ENCODE results near the gene EIF5B.

EIF5B gene

GRCh38 chr2:99389371-99389770 lies 52.2 kb downstream of the EIF5B start:
- no peak overlapping the region for H3K4me3 ChIP-seq (ENCODE audit: low read length in 2 of 2)
- H3K4me1 ChIP-seq (ENCODE audit: control insufficient read depth in 2 of 2, insufficient read depth in 2 of 2, low read length in 2 of 2), result peaks cover 0 to 2% of the 10 kb centered on the region in 2 donors
- H3K36me3 ChIP-seq (ENCODE audit: control insufficient read depth in 2 of 2, insufficient read depth in 2 of 2, low read length in 2 of 2), result peaks cover 25 to 26% of the 10 kb centered on the region in 2 donors
- H3K9ac ChIP-seq (ENCODE audit: low read depth in 1 of 2, low read length in 2 of 2), result no peak overlapping the region
- H3K27ac ChIP-seq (ENCODE audit: low read depth in 2 of 2, low read length in 2 of 2), result no peak overlapping the region
- H3K9me3 ChIP-seq (ENCODE audit: control insufficient read depth in 2 of 2, low read length in 2 of 2), result no peaks in the 10 kb centered on the region
- H3K27me3 ChIP-seq (ENCODE audit: control insufficient read depth in 2 of 2, insufficient read depth in 2 of 2, low read length in 2 of 2), result no peaks in the 10 kb centered on the region

- H3K4me1 ChIP-seq (ENCODE audit: control insufficient read depth in 2 of 2, insufficient read depth in 2 of 2, low read length in 2 of 2), result peaks cover 0 to 2% of the 10 kb centered on the region in 2 donors
- H3K27ac ChIP-seq (ENCODE audit: low read depth in 2 of 2, low read length in 2 of 2), result no peak overlapping the region
- H3K9ac ChIP-seq (ENCODE audit: low read depth in 1 of 2, low read length in 2 of 2), result no peak overlapping the region
- peaks cover 28 to 32% of the 10 kb centered on the region in 2 donors for H3K36me3 ChIP-seq (ENCODE audit: control insufficient read depth in 2 of 2, insufficient read depth in 2 of 2, low read length in 2 of 2)
- H3K4me3 ChIP-seq (ENCODE audit: low read length in 2 of 2), result no peak overlapping the region
- no peaks in the 10 kb centered on the region for H3K9me3 ChIP-seq (ENCODE audit: control insufficient read depth in 2 of 2, low read length in 2 of 2)
- H3K27me3 ChIP-seq (ENCODE audit: control insufficient read depth in 2 of 2, insufficient read depth in 2 of 2, low read length in 2 of 2), result no peaks in the 10 kb centered on the region
Measured at GRCh38 chr2:99389946-99390345, 52.8 kb downstream of the EIF5B start.

- no peak overlapping the region for H3K4me3 ChIP-seq (ENCODE audit: low read length in 2 of 2)
- no peak overlapping the region for H3K9ac ChIP-seq (ENCODE audit: low read depth in 1 of 2, low read length in 2 of 2)
- no peak overlapping the region for H3K27ac ChIP-seq (ENCODE audit: low read depth in 2 of 2, low read length in 2 of 2)
- H3K4me1 ChIP-seq (ENCODE audit: control insufficient read depth in 2 of 2, insufficient read depth in 2 of 2, low read length in 2 of 2), result peaks cover 0 to 2% of the 10 kb centered on the region in 2 donors
- no peaks in the 10 kb centered on the region for H3K9me3 ChIP-seq (ENCODE audit: control insufficient read depth in 2 of 2, low read length in 2 of 2)
- peaks cover 72 to 73% of the 10 kb centered on the region in 2 donors for H3K36me3 ChIP-seq (ENCODE audit: control insufficient read depth in 2 of 2, insufficient read depth in 2 of 2, low read length in 2 of 2)
- no peaks in the 10 kb centered on the region for H3K27me3 ChIP-seq (ENCODE audit: control insufficient read depth in 2 of 2, insufficient read depth in 2 of 2, low read length in 2 of 2)
Measured at GRCh38 chr2:99395589-99396130, 58.5 kb downstream of the EIF5B start.

- H3K9me3 ChIP-seq (ENCODE audit: control insufficient read depth in 2 of 2, low read length in 2 of 2), result no peaks in the 10 kb centered on the region
- no peak overlapping the region for H3K9ac ChIP-seq (ENCODE audit: low read depth in 1 of 2, low read length in 2 of 2)
- H3K27me3 ChIP-seq (ENCODE audit: control insufficient read depth in 2 of 2, insufficient read depth in 2 of 2, low read length in 2 of 2), result no peaks in the 10 kb centered on the region
- peaks cover 0 to 2% of the 10 kb centered on the region in 2 donors for H3K4me1 ChIP-seq (ENCODE audit: control insufficient read depth in 2 of 2, insufficient read depth in 2 of 2, low read length in 2 of 2)
- no peak overlapping the region for H3K27ac ChIP-seq (ENCODE audit: low read depth in 2 of 2, low read length in 2 of 2)
- H3K36me3 ChIP-seq (ENCODE audit: control insufficient read depth in 2 of 2, insufficient read depth in 2 of 2, low read length in 2 of 2), result peaks cover 76% of the 10 kb centered on the region in 2 donors
- H3K4me3 ChIP-seq (ENCODE audit: low read length in 2 of 2), result no peak overlapping the region
Measured at GRCh38 chr2:99397266-99397920, 60.2 kb downstream of the EIF5B start.

GRCh38 chr2:99398303-99398702 lies 61.1 kb downstream of the EIF5B start:
- Histone ChIP-seq H3K27me3 (ENCODE audit: control insufficient read depth in 2 of 2, insufficient read depth in 2 of 2, low read length in 2 of 2) (no peaks in the 10 kb centered on the region), H3K9ac (ENCODE audit: low read depth in 1 of 2, low read length in 2 of 2) (no peak overlapping the region), H3K4me1 (ENCODE audit: control insufficient read depth in 2 of 2, insufficient read depth in 2 of 2, low read length in 2 of 2) (peaks cover 0 to 2% of the 10 kb centered on the region in 2 donors), H3K4me3 (ENCODE audit: low read length in 2 of 2) (no peak overlapping the region), H3K9me3 (ENCODE audit: control insufficient read depth in 2 of 2, low read length in 2 of 2) (no peaks in the 10 kb centered on the region), H3K27ac (ENCODE audit: low read depth in 2 of 2, low read length in 2 of 2) (no peak overlapping the region), H3K36me3 (ENCODE audit: control insufficient read depth in 2 of 2, insufficient read depth in 2 of 2, low read length in 2 of 2) (peaks cover 82 to 85% of the 10 kb centered on the region in 2 donors)

- Histone ChIP-seq H3K27ac (ENCODE audit: low read depth in 2 of 2, low read length in 2 of 2) (no peak overlapping the region), H3K9me3 (ENCODE audit: control insufficient read depth in 2 of 2, low read length in 2 of 2) (no peaks in the 10 kb centered on the region), H3K9ac (ENCODE audit: low read depth in 1 of 2, low read length in 2 of 2) (no peak overlapping the region), H3K36me3 (ENCODE audit: control insufficient read depth in 2 of 2, insufficient read depth in 2 of 2, low read length in 2 of 2) (peaks cover 83 to 87% of the 10 kb centered on the region in 2 donors), H3K4me1 (ENCODE audit: control insufficient read depth in 2 of 2, insufficient read depth in 2 of 2, low read length in 2 of 2) (no peaks in the 10 kb centered on the region), H3K27me3 (ENCODE audit: control insufficient read depth in 2 of 2, insufficient read depth in 2 of 2, low read length in 2 of 2) (no peaks in the 10 kb centered on the region), H3K4me3 (ENCODE audit: low read length in 2 of 2) (no peak overlapping the region)
Measured at GRCh38 chr2:99399063-99399462, 61.9 kb downstream of the EIF5B start.

- Histone ChIP-seq H3K36me3 (ENCODE audit: control insufficient read depth in 2 of 2, insufficient read depth in 2 of 2, low read length in 2 of 2) (peaks cover 83 to 87% of the 10 kb centered on the region in 2 donors), H3K27ac (ENCODE audit: low read depth in 2 of 2, low read length in 2 of 2) (no peak overlapping the region), H3K27me3 (ENCODE audit: control insufficient read depth in 2 of 2, insufficient read depth in 2 of 2, low read length in 2 of 2) (no peaks in the 10 kb centered on the region), H3K4me3 (ENCODE audit: low read length in 2 of 2) (no peak overlapping the region), H3K4me1 (ENCODE audit: control insufficient read depth in 2 of 2, insufficient read depth in 2 of 2, low read length in 2 of 2) (no peaks in the 10 kb centered on the region), H3K9ac (ENCODE audit: low read depth in 1 of 2, low read length in 2 of 2) (no peak overlapping the region), H3K9me3 (ENCODE audit: control insufficient read depth in 2 of 2, low read length in 2 of 2) (no peaks in the 10 kb centered on the region)
Measured at GRCh38 chr2:99399795-99400194, 62.6 kb downstream of the EIF5B start.

GRCh38 chr2:99401841-99402240 lies 64.7 kb downstream of the EIF5B start:
- H3K9ac ChIP-seq (ENCODE audit: low read depth in 1 of 2, low read length in 2 of 2), result no peak overlapping the region
- no peaks in the 10 kb centered on the region for H3K9me3 ChIP-seq (ENCODE audit: control insufficient read depth in 2 of 2, low read length in 2 of 2)
- no peaks in the 10 kb centered on the region for H3K4me1 ChIP-seq (ENCODE audit: control insufficient read depth in 2 of 2, insufficient read depth in 2 of 2, low read length in 2 of 2)
- no peak overlapping the region for H3K27ac ChIP-seq (ENCODE audit: low read depth in 2 of 2, low read length in 2 of 2)
- H3K36me3 ChIP-seq (ENCODE audit: control insufficient read depth in 2 of 2, insufficient read depth in 2 of 2, low read length in 2 of 2), result peaks cover 79 to 84% of the 10 kb centered on the region in 2 donors
- no peak overlapping the region for H3K4me3 ChIP-seq (ENCODE audit: low read length in 2 of 2)
- H3K27me3 ChIP-seq (ENCODE audit: control insufficient read depth in 2 of 2, insufficient read depth in 2 of 2, low read length in 2 of 2), result no peaks in the 10 kb centered on the region

GRCh38 chr2:99403084-99403483 lies 65.9 kb downstream of the EIF5B start:
- no peak overlapping the region for H3K9ac ChIP-seq (ENCODE audit: low read depth in 1 of 2, low read length in 2 of 2)
- no peaks in the 10 kb centered on the region for H3K27me3 ChIP-seq (ENCODE audit: control insufficient read depth in 2 of 2, insufficient read depth in 2 of 2, low read length in 2 of 2)
- peaks cover 70 to 74% of the 10 kb centered on the region in 2 donors for H3K36me3 ChIP-seq (ENCODE audit: control insufficient read depth in 2 of 2, insufficient read depth in 2 of 2, low read length in 2 of 2)
- no peak overlapping the region for H3K27ac ChIP-seq (ENCODE audit: low read depth in 2 of 2, low read length in 2 of 2)
- H3K9me3 ChIP-seq (ENCODE audit: control insufficient read depth in 2 of 2, low read length in 2 of 2), result no peaks in the 10 kb centered on the region
- H3K4me3 ChIP-seq (ENCODE audit: low read length in 2 of 2), result no peak overlapping the region
- no peaks in the 10 kb centered on the region for H3K4me1 ChIP-seq (ENCODE audit: control insufficient read depth in 2 of 2, insufficient read depth in 2 of 2, low read length in 2 of 2)

- Histone ChIP-seq H3K4me1 (ENCODE audit: control insufficient read depth in 2 of 2, insufficient read depth in 2 of 2, low read length in 2 of 2) (no peaks in the 10 kb centered on the region), H3K4me3 (ENCODE audit: low read length in 2 of 2) (no peak overlapping the region), H3K9ac (ENCODE audit: low read depth in 1 of 2, low read length in 2 of 2) (no peak overlapping the region), H3K27me3 (ENCODE audit: control insufficient read depth in 2 of 2, insufficient read depth in 2 of 2, low read length in 2 of 2) (no peaks in the 10 kb centered on the region), H3K36me3 (ENCODE audit: control insufficient read depth in 2 of 2, insufficient read depth in 2 of 2, low read length in 2 of 2) (peaks cover 65 to 72% of the 10 kb centered on the region in 2 donors), H3K27ac (ENCODE audit: low read depth in 2 of 2, low read length in 2 of 2) (no peak overlapping the region), H3K9me3 (ENCODE audit: control insufficient read depth in 2 of 2, low read length in 2 of 2) (no peaks in the 10 kb centered on the region)
Measured at GRCh38 chr2:99403524-99403923, 66.3 kb downstream of the EIF5B start.

Measured in mucosa of rectum (tissue), 2 donors.